Peyer's patch (tissue), 4 donors: ENCODE data around the gene APH1B. TPM values are rescaled to one million over a fixed set of nuclear protein-coding genes. Genes with fewer than 3 reads are reported as not detected.

ENCODE experiments used
- DNase-seq, 3 donors: peaks; one replicate each; pipeline ENCODE4 v3.0.0-alpha.2; 2017 to 2019
- H3K27ac ChIP-seq, 4 donors: fragments of 200-600 bp; sonication (generic); one replicate each; pipeline ENCODE4 v1.5.1; 2016 to 2019
- H3K27me3 ChIP-seq, 2 donors: fragments of 200-600 bp; sonication (generic); one replicate each; pipeline ENCODE4 v1.5.1; 2019
- H3K36me3 ChIP-seq, 3 donors: fragments of 200-600 bp; sonication (generic); one replicate each; pipeline ENCODE4 v1.5.1; 2016 to 2019
- H3K4me1 ChIP-seq, 4 donors: fragments of 200-600 bp; sonication (generic); one replicate each; pipeline ENCODE4 v1.5.1; 2016 to 2019
- H3K4me3 ChIP-seq, 4 donors: fragments of 200-600 bp; sonication (generic); 1 replicate in 3 of 4; 2 replicates in 1 of 4; pipeline ENCODE4 v1.5.1; 2016 to 2019; ENCODE audit warnings: mild to moderate bottlenecking in 1 of 4
- H3K9me3 ChIP-seq, 4 donors: fragments of 200-600 bp; sonication (generic); one replicate each; pipeline ENCODE4 v1.5.1; 2016 to 2019; ENCODE audit warnings: mild to moderate bottlenecking in 1 of 4
- CTCF ChIP-seq, 6 experiments: fragments of 450-650 bp in 4 of 6; fragments of 200-600 bp in 2 of 6; sonication (generic) in 1 of 6; IDR thresholded peaks; one replicate each; pipeline ENCODE4 v1.5.1; 2017 to 2019; ENCODE audit warnings: antibody characterized with exemption in 6 of 6, mild to moderate bottlenecking in 3 of 6, moderate library complexity in 1 of 6
- POLR2A ChIP-seq, 2 donors: fragments of 450-650 bp; IDR thresholded peaks; one replicate each; pipeline ENCODE4 v1.5.1; 2017; ENCODE audit warnings: antibody characterized with exemption in 2 of 2, mild to moderate bottlenecking in 2 of 2, moderate library complexity in 2 of 2
- total RNA-seq, 4 donors: library from RNA; depleted of rRNA; stranded (reverse); fragments of >200 nt; gene quantifications; one replicate each; pipeline ENCODE4 v1.1.0, GENCODE V29; 2016

Gene APH1B
- total RNA-seq, 4 donors from 2014 or later, result 3.3 to 4.8 (median 3.9) TPM

GRCh38 chr15:63354821-63355650 lies 77.6 kb downstream of the APH1B start:
- Histone ChIP-seq H3K27me3 (no peaks in the 10 kb centered on the region), H3K4me1 (peaks cover 0 to 58% (median 0%) of the 10 kb centered on the region in 4 donors), H3K9me3 (no peaks in the 10 kb centered on the region), H3K4me3 (no peak overlapping the region), H3K27ac (peak overlapping the region in 3 of 4 donors; percentile 49 to 82 (median 78)), H3K36me3 (no peaks in the 10 kb centered on the region)
- DNase-seq, result peak in 2 of 3 donors; percentile 67 to 70
- no peak for TF ChIP-seq CTCF (IDR thresholded peaks at IDR 0.05)
- no peak for TF ChIP-seq POLR2A (IDR thresholded peaks at IDR 0.05)

GRCh38 chr15:63357061-63357460 lies 79.7 kb downstream of the APH1B start:
- no peaks in the 10 kb centered on the region for H3K9me3 ChIP-seq
- H3K27ac ChIP-seq, result peak overlapping the region in 3 of 4 donors; percentile 12 to 76 (median 53)
- no peak overlapping the region for H3K4me3 ChIP-seq
- no peaks in the 10 kb centered on the region for H3K36me3 ChIP-seq
- TF ChIP-seq CTCF (IDR thresholded peaks at IDR 0.05) (no peak), POLR2A (IDR thresholded peaks at IDR 0.05) (no peak)
- no peaks in the 10 kb centered on the region for H3K27me3 ChIP-seq
- H3K4me1 ChIP-seq, result peaks cover 0 to 56% (median 0%) of the 10 kb centered on the region in 4 donors
- no peak for DNase-seq

GRCh38 chr15:63357731-63358130 lies 80.3 kb downstream of the APH1B start:
- DNase-seq, result no peak
- H3K4me3 ChIP-seq, result no peak overlapping the region
- TF ChIP-seq POLR2A (IDR thresholded peaks at IDR 0.05), result no peak
- TF ChIP-seq CTCF (IDR thresholded peaks at IDR 0.05), result no peak
- peaks cover 0 to 58% (median 0%) of the 10 kb centered on the region in 4 donors for H3K4me1 ChIP-seq
- H3K36me3 ChIP-seq, result no peaks in the 10 kb centered on the region
- no peaks in the 10 kb centered on the region for H3K27me3 ChIP-seq
- H3K9me3 ChIP-seq, result no peaks in the 10 kb centered on the region
- peak overlapping the region in 3 of 4 donors; percentile 12 to 76 (median 53) for H3K27ac ChIP-seq

DNA sequence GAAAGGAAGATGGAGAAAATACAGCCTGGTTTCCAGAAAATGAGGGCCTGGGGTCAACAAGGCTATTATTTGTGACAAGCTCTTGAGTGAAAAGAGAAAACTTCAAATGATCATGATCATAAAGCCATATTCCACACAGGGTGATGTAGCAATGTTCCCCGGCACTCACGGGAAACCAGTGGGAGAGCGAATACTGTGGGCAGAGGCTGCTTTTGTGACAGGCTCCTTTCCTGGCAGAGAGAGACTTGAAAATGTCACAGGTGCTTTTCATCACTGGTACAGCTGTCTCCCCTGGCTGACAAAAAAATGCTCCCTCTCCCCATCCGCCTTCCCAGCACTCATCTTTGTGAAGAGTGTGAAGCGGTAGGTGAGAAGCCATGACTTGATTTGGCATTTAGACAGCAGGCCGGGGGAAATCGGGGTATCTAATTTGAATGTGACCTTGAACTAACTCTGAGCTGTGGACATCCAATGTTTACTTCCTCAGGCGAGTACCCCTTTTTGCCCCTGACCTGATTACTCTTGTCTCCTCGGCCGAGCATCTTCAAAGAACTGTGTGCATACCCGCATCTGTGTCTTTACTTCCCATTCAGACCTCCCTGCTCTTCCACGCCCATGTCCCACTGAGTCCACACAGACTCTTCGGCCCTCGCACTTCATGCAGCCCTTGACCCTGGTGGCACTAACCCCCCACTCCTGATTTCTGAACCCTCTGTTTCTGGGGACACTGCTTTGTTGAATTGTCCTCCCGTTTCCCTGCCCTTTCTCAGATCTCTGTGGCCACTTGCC lies 81.0 kb downstream of the APH1B start:
- no peak for DNase-seq
- no peak for TF ChIP-seq POLR2A (IDR thresholded peaks at IDR 0.05)
- no peak for TF ChIP-seq CTCF (IDR thresholded peaks at IDR 0.05)
- Histone ChIP-seq H3K4me1 (peaks cover 0 to 60% (median 0%) of the 10 kb centered on the region in 4 donors), H3K36me3 (no peaks in the 10 kb centered on the region), H3K4me3 (no peak overlapping the region), H3K27ac (peak overlapping the region in 2 of 4 donors; percentile 53 to 76), H3K27me3 (no peaks in the 10 kb centered on the region), H3K9me3 (no peaks in the 10 kb centered on the region)

Other genes with a start within 250 kb of the APH1B start
- 100 to 1,000 TPM; 555 to 997 (median 617) TPM for gene TPM1, start 234.9 kb upstream of the APH1B start, total RNA-seq
- gene LACTB, start 155.7 kb upstream of the APH1B start, total RNA-seq, result 10 to 100 TPM; 10.9 to 37.1 (median 12.6) TPM
- 100 to 1,000 TPM in 2 of 4 donors, 10 to 100 TPM in 2; 78.4 to 226 (median 110) TPM for gene RPS27L, start 120.1 kb upstream of the APH1B start, total RNA-seq
- gene RAB8B, start 88.0 kb upstream of the APH1B start, total RNA-seq, result 10 to 100 TPM; 11.7 to 35.5 (median 25.3) TPM
- 10 to 100 TPM; 22.1 to 79.6 (median 37.0) TPM for gene CA12, start 104.2 kb downstream of the APH1B start, total RNA-seq
- gene USP3, start 227.0 kb downstream of the APH1B start, total RNA-seq, result 10 to 100 TPM; 67.8 to 86.1 (median 76.9) TPM